Fibroblast of upper back skin (primary cell): ENCODE measurements around the gene C1orf35.

ENCODE experiments used
- DNase-seq: peaks from one replicate; pipeline ENCODE4 v3.0.0-alpha.2; 2013

C1orf35 gene

GRCh38 chr1:228093050-228093906, 9.8 kb downstream of the C1orf35 start:
- no peak for DNase-seq

GRCh38 chr1:228092342-228093049, 10.6 kb downstream of the C1orf35 start:
- DNase-seq: no peak

- DNase-seq: no peak
These were observed 12.0 kb downstream of the C1orf35 start for GRCh38 chr1:228091084-228091483.

GRCh38 chr1:228090613-228091081, 12.5 kb downstream of the C1orf35 start:
- no peak for DNase-seq

GRCh38 chr1:228089519-228090380, 13.4 kb downstream of the C1orf35 start:
- DNase-seq: no peak

- no peak for DNase-seq
These were observed 14.3 kb downstream of the C1orf35 start for GRCh38 chr1:228088586-228089498.

- peak; percentile 34 for DNase-seq
These were observed 15.3 kb downstream of the C1orf35 start for GRCh38 chr1:228087771-228088251.

GRCh38 chr1:228085287-228085951, 17.7 kb downstream of the C1orf35 start:
- DNase-seq: peak; percentile 80

GRCh38 chr1:228084797-228085196, 18.3 kb downstream of the C1orf35 start:
- no peak for DNase-seq

- peak; percentile 66 for DNase-seq
These were observed 18.8 kb downstream of the C1orf35 start for GRCh38 chr1:228084325-228084724.

- no peak for DNase-seq
These were observed 19.2 kb downstream of the C1orf35 start for GRCh38 chr1:228083871-228084278.

GRCh38 chr1:228082918-228083870, 19.9 kb downstream of the C1orf35 start:
- peak; percentile 46 for DNase-seq

- peak; percentile 93 for DNase-seq
These were observed 20.8 kb downstream of the C1orf35 start, which contains the start of gene ARF1 for GRCh38 chr1:228082214-228082917. ARF1 (plus strand) TSS chr1:228082708; CDS start chr1:228097115, 14,407 bp downstream.

- no peak for DNase-seq
These were observed 21.4 kb downstream of the C1orf35 start for GRCh38 chr1:228081578-228082213.

- DNase-seq: no peak
These were observed 22.0 kb downstream of the C1orf35 start for GRCh38 chr1:228081144-228081543.

GRCh38 chr1:228079601-228080263, 23.4 kb downstream of the C1orf35 start:
- DNase-seq: no peak

GRCh38 chr1:228079013-228079412, 24.1 kb downstream of the C1orf35 start:
- DNase-seq: no peak
